HUES48 (cell line): ENCODE measurements around the gene GPC2.
"Not testable (repeated sequence)": the region's sequence is repeated elsewhere in the genome, so short reads cannot be mapped to it uniquely, and the experiment has no call there.

Experiments used
- H3K27ac ChIP-seq: one replicate; pipeline ENCODE4 v1.7.0; 2013; ENCODE audit warnings: low read depth, low read length, inconsistent platforms
- H3K27me3 ChIP-seq: 2 replicates; pipeline ENCODE4 v1.6.1; 2013; ENCODE audit warnings: mild to moderate bottlenecking, low read length; ENCODE audit not compliant: control insufficient read depth, insufficient read depth
- H3K36me3 ChIP-seq: 2 replicates; pipeline ENCODE4 v1.6.1; 2013; ENCODE audit warnings: low read length; ENCODE audit not compliant: control insufficient read depth, insufficient read depth
- H3K4me1 ChIP-seq: 2 replicates; pipeline ENCODE4 v1.6.1; 2013; ENCODE audit warnings: mild to moderate bottlenecking, low read length; ENCODE audit not compliant: control insufficient read depth, insufficient read depth
- H3K4me3 ChIP-seq: 2 replicates; pipeline ENCODE4 v1.5.1; 2013; ENCODE audit warnings: mild to moderate bottlenecking, low read depth, low read length
- H3K9ac ChIP-seq: 2 replicates; pipeline ENCODE4 v1.6.1; 2013; ENCODE audit warnings: mild to moderate bottlenecking, low read depth, low read length, moderate library complexity
- H3K9me3 ChIP-seq: 2 replicates; pipeline ENCODE4 v1.6.1; 2013; ENCODE audit warnings: low read length; ENCODE audit not compliant: control insufficient read depth, insufficient read depth

Gene GPC2

GRCh38 chr7:100177045-100178001 lies at the start of gene GPC2, which contains the start of gene STAG3:
GPC2 (minus strand) TSS chr7:100177381; CDS start chr7:100177199, 182 bp downstream.
STAG3 (plus strand) TSS chr7:100177918; CDS start chr7:100180557, 2,639 bp downstream.
- peak within 1 kb of the TSS; percentile 92 for H3K4me3 ChIP-seq
- H3K9ac ChIP-seq = peak within 1 kb of the TSS; percentile 71
- H3K4me1 ChIP-seq = peaks cover 14% of the 10 kb centered on the region; the same call in 1 of the 2 replicates
- no peaks in the 10 kb centered on the region for H3K9me3 ChIP-seq
- peaks cover 22% of the 10 kb centered on the region for H3K36me3 ChIP-seq
- H3K27ac ChIP-seq = peak within 1 kb of the TSS; percentile 82
- peaks cover 14% of the 10 kb centered on the region for H3K27me3 ChIP-seq

- H3K4me3 ChIP-seq, H3K9me3 ChIP-seq, H3K4me1 ChIP-seq, H3K27ac ChIP-seq, H3K9ac ChIP-seq, H3K27me3 ChIP-seq: not testable (repeated sequence)
- H3K36me3 ChIP-seq = peaks cover 16% of the 10 kb centered on the region; the same call in 1 of the 2 replicates
Measured at GRCh38 chr7:100224891-100225290, 47.7 kb upstream of the GPC2 start.

DNA sequence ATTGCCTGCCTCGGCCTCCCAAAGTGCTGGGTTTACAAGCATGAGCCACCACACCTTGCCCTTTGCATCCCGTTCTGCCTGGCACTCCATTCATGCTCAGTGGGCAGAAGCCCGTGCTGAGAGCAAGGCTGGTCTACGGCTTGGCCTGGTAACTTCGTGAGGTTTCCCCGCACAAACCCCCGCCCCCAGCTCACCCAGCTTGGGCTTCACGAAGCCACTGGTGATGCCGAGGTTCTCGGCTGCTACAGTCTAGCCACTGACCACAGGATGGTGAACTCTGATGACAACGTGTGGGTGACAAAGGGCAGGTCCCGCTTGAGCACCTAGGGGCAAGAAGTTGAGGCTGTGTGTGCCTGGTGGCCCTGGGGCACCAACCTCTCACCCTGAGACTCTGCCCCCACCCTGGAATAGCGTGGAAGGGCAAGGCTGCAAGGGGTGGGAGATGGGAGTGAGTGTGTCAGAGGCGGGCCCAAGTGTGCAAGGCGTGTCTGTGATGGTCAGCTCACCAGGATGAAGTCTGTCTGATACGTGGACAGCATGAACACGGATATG lies 46.3 kb upstream of the GPC2 start:
- H3K4me3 ChIP-seq, H3K27ac ChIP-seq: not testable (repeated sequence)
- peaks cover 16% of the 10 kb centered on the region; the same call in 1 of the 2 replicates for H3K36me3 ChIP-seq

DNA sequence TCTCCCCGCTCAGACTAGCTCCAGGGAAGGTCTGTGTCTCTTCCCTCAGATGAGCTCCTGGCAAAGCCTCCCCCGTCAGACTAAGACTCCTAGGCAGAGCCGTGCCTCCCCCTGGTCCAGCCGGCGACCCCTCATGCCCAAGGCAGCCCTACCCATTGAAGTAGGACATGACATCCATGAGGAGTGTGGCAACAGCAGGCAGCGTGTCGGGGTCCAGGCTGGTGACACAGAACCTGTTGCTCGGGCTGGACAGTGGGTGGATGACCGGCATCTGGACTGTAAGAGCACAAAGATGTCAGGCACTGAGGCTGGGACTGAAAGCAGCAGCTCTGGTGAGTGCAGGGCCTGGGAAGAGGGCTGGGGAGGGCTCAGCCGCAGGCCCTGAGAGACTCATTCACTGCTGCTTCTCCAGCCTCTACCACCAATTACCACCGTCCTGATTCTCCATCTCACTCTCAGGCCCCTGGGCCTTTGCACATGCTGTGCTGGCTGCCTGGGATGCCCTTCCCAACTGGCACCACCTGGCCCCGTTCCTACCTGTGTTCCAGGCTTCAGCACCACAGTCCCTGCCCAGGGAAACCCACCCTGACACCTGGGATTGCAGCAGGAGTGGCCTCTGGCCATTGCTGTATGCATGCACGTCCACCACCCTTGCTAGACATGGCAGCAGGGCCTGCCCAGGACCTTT lies 45.4 kb upstream of the GPC2 start:
- H3K9me3 ChIP-seq = no peaks in the 10 kb centered on the region
- H3K36me3 ChIP-seq = peaks cover 16% of the 10 kb centered on the region; the same call in 1 of the 2 replicates
- no peak overlapping the region for H3K4me3 ChIP-seq
- H3K27me3 ChIP-seq = no peaks in the 10 kb centered on the region
- H3K9ac ChIP-seq = no peak overlapping the region
- no peak overlapping the region for H3K27ac ChIP-seq
- H3K4me1 ChIP-seq = no peaks in the 10 kb centered on the region

More for the DNA sequence above, 46.3 kb upstream of the GPC2 start:
- H3K27me3 ChIP-seq, H3K9ac ChIP-seq, H3K4me1 ChIP-seq, H3K9me3 ChIP-seq: not testable (repeated sequence)

DNA sequence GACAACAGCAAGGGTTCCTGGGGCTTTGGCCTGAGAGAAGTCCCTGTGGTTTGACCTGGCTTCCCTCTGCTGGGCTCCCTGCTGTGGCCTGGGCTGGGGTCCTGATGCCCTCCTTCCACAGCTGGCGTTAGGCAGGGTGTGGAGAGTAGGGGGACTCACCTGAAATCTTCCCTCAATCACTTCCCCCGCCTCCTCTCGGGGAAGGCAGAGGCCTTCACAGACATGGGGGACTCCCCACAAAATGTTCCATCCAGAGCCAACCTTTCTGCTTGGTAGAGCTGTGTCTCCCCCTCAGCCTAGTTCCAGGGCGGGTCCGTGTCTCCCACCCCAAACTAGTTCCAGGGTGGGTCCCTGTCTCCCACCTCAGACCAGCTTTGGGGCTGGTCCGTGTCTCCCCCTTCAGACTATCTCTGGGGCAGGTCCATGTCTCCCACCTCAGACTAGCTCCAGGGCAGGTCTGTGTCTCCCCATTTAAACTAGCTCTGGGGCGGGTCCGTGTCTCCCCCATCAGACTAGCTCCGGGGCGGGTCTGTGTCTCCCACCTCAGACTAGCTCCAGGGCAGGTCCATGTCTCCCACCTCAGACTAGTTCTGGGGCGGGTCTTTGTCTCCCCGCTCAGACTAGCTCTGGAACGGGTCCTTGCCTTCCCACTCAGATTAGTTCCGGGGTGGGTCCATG lies 44.7 kb upstream of the GPC2 start:
- no peak overlapping the region for H3K9ac ChIP-seq
- peaks cover 16% of the 10 kb centered on the region; the same call in 1 of the 2 replicates for H3K36me3 ChIP-seq
- H3K4me1 ChIP-seq = no peaks in the 10 kb centered on the region
- no peaks in the 10 kb centered on the region for H3K27me3 ChIP-seq
- H3K27ac ChIP-seq = no peak overlapping the region
- no peak overlapping the region for H3K4me3 ChIP-seq
- H3K9me3 ChIP-seq = no peaks in the 10 kb centered on the region

GRCh38 chr7:100221231-100221718 lies 44.1 kb upstream of the GPC2 start:
- Histone ChIP-seq H3K27ac (no peak overlapping the region), H3K4me1 (no peaks in the 10 kb centered on the region), H3K4me3 (no peak overlapping the region), H3K36me3 (peaks cover 16% of the 10 kb centered on the region; the same call in 1 of the 2 replicates), H3K9me3 (no peaks in the 10 kb centered on the region), H3K27me3 (no peaks in the 10 kb centered on the region), H3K9ac (no peak overlapping the region)

DNA sequence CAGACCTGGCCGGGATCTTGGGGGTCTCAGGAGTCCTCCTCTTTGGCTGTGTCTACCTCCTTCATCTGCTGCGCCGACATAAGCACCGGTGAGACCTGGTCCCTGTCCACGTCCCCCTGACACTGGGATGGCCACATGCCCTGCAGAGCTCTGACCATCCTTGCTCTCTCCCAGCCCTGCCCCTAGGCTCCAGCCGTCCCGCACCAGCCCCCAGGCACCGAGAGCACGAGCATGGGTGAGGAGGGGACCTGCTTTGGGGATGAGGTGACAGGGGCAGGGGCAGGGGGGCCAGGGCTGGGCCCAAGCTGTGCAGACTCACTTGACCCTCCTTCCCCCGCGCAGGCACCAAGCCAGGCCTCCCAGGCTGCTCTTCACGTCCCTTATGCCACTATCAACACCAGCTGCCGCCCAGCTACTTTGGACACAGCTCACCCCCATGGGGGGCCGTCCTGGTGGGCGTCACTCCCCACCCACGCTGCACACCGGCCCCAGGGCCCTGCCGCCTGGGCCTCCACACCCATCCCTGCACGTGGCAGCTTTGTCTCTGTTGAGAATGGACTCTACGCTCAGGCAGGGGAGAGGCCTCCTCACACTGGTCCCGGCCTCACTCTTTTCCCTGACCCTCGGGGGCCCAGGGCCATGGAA lies 43.5 kb upstream of the GPC2 start:
- Histone ChIP-seq H3K36me3 (peaks cover 16% of the 10 kb centered on the region; the same call in 1 of the 2 replicates), H3K4me3 (no peak overlapping the region), H3K9ac (no peak overlapping the region), H3K27ac (no peak overlapping the region), H3K9me3 (no peaks in the 10 kb centered on the region), H3K27me3 (no peaks in the 10 kb centered on the region; the same call in 1 of the 2 replicates), H3K4me1 (no peaks in the 10 kb centered on the region)

- not testable (repeated sequence) for H3K4me1 ChIP-seq, H3K27me3 ChIP-seq, H3K27ac ChIP-seq, H3K9me3 ChIP-seq, H3K9ac ChIP-seq, H3K4me3 ChIP-seq
- peaks cover 16% of the 10 kb centered on the region; the same call in 1 of the 2 replicates for H3K36me3 ChIP-seq
Measured at GRCh38 chr7:100219801-100220585, 42.8 kb upstream of the GPC2 start, which contains the start of gene PVRIG. PVRIG (plus strand) TSS chr7:100219949; CDS start chr7:100219971, 22 bp downstream.

GRCh38 chr7:100219271-100219737 lies 42.1 kb upstream of the GPC2 start:
- H3K36me3 ChIP-seq = peaks cover 16% of the 10 kb centered on the region; the same call in 1 of the 2 replicates
- H3K27me3 ChIP-seq = no peaks in the 10 kb centered on the region; the same call in 1 of the 2 replicates
- H3K4me1 ChIP-seq = no peaks in the 10 kb centered on the region
- no peak overlapping the region for H3K9ac ChIP-seq
- H3K4me3 ChIP-seq = no peak overlapping the region
- no peaks in the 10 kb centered on the region for H3K9me3 ChIP-seq
- no peak overlapping the region for H3K27ac ChIP-seq
